DOHH2 (cell line): ENCODE data around the gene SP8.

ENCODE experiments used
- H3F3A ChIP-seq: fragments of 200-600 bp; sonication (generic), shearing (Covaris generic); 2 replicates; pipeline ENCODE4 v1.6.0; 2016; ENCODE audit warnings: antibody characterized with exemption, mild to moderate bottlenecking; ENCODE audit not compliant: control insufficient read depth, insufficient read depth
- H3K27ac ChIP-seq: fragments of 200-600 bp; sonication (generic); 2 replicates; pipeline ENCODE4 v1.5.1; 2014; ENCODE audit warnings: low read depth, mild to moderate bottlenecking, low read length, moderate library complexity
- H3K27me3 ChIP-seq: fragments of 200-600 bp; sonication (generic); 2 replicates; pipeline ENCODE4 v1.6.1; 2014; ENCODE audit warnings: mild to moderate bottlenecking, low read length, mixed read lengths; ENCODE audit not compliant: control insufficient read depth
- H3K36me3 ChIP-seq: fragments of 200-600 bp; sonication (generic); 2 replicates; pipeline ENCODE4 v1.6.1; 2014; ENCODE audit warnings: mild to moderate bottlenecking, low read length, moderate library complexity, mixed read lengths; ENCODE audit not compliant: control insufficient read depth
- H3K4me1 ChIP-seq: fragments of 200-600 bp; sonication (generic); 2 replicates; pipeline ENCODE4 v1.6.1; 2014; ENCODE audit warnings: mild to moderate bottlenecking, low read length, mixed read lengths; ENCODE audit not compliant: control insufficient read depth
- H3K4me2 ChIP-seq: fragments of 200-600 bp; sonication (generic); 2 replicates; pipeline ENCODE4 v1.6.0; 2014; ENCODE audit warnings: mild to moderate bottlenecking, low read length, moderate library complexity
- H3K4me3 ChIP-seq: fragments of 200-600 bp; sonication (generic); 2 replicates; pipeline ENCODE4 v1.5.1; 2014; ENCODE audit warnings: mild to moderate bottlenecking, low read length, mixed read lengths
- H3K79me2 ChIP-seq: fragments of 200-600 bp; sonication (generic); 2 replicates; pipeline ENCODE4 v1.6.1; 2014; ENCODE audit warnings: mild to moderate bottlenecking, low read length, mixed read lengths; ENCODE audit not compliant: control insufficient read depth
- H3K9me2 ChIP-seq: fragments of 200-600 bp; sonication (generic); replicated peaks from 2 replicates; pipeline ENCODE4 v1.6.1; 2014; ENCODE audit warnings: mild to moderate bottlenecking, low read length, mixed read lengths; ENCODE audit not compliant: control insufficient read depth
- H3K9me3 ChIP-seq: fragments of 200-600 bp; sonication (generic); 2 replicates; pipeline ENCODE4 v1.6.1; 2014; ENCODE audit warnings: antibody characterized with exemption, low read length, mixed read lengths; ENCODE audit not compliant: control insufficient read depth, insufficient read depth
- H4K20me1 ChIP-seq: fragments of 200-600 bp; sonication (generic); 2 replicates; pipeline ENCODE4 v1.6.0; 2014; ENCODE audit warnings: low read depth, mild to moderate bottlenecking, antibody characterized with exemption, low read length, moderate library complexity; ENCODE audit not compliant: control insufficient read depth, insufficient read depth
- CTCF ChIP-seq: fragments of 200-600 bp; sonication (generic); IDR thresholded peaks from one replicate; pipeline ENCODE4 v1.5.1; 2014; ENCODE audit warnings: antibody characterized with exemption, mild to moderate bottlenecking, low read depth, low read length; ENCODE audit not compliant: poor library complexity, severe bottlenecking
- EZH2phosphoT487 ChIP-seq: fragments of 200-600 bp; sonication (generic); IDR thresholded peaks from 2 replicates; pipeline ENCODE4 v1.6.1; 2017; ENCODE audit warnings: borderline replicate concordance, mild to moderate bottlenecking, antibody characterized with exemption, low read length, moderate library complexity, mixed read lengths

SP8 gene

GRCh38 chr7:20777377-20778062, 9.2 kb downstream of the SP8 start:
- Histone ChIP-seq H3K79me2 (no peaks in the 10 kb centered on the region), H4K20me1 (no peaks in the 10 kb centered on the region), H3K27ac (no peak overlapping the region), H3K4me1 (no peaks in the 10 kb centered on the region), H3K4me3 (no peak overlapping the region), H3K9me2 (no peaks in the 10 kb centered on the region), H3F3A (no peaks in the 10 kb centered on the region), H3K36me3 (no peaks in the 10 kb centered on the region), H3K4me2 (no peak overlapping the region), H3K27me3 (no peaks in the 10 kb centered on the region), H3K9me3 (peaks cover 13% of the 10 kb centered on the region; the same call in 1 of the 2 replicates)
- TF ChIP-seq CTCF, result no peak
- TF ChIP-seq EZH2phosphoT487, result no peak

- Histone ChIP-seq H3K4me1 (no peaks in the 10 kb centered on the region), H3K9me3 (peaks cover 13% of the 10 kb centered on the region; the same call in 1 of the 2 replicates), H3K9me2 (no peaks in the 10 kb centered on the region), H3K27ac (no peak overlapping the region), H3K36me3 (no peaks in the 10 kb centered on the region), H3K27me3 (no peaks in the 10 kb centered on the region), H3F3A (no peaks in the 10 kb centered on the region), H3K4me3 (no peak overlapping the region), H4K20me1 (no peaks in the 10 kb centered on the region), H3K4me2 (no peak overlapping the region), H3K79me2 (no peaks in the 10 kb centered on the region)
- TF ChIP-seq EZH2phosphoT487 (no peak), CTCF (no peak)
Observed at GRCh38 chr7:20776942-20777341, 9.7 kb downstream of the SP8 start.

GRCh38 chr7:20776214-20776911, 10.3 kb downstream of the SP8 start:
- Histone ChIP-seq H3K27ac (no peak overlapping the region), H3K9me2 (no peaks in the 10 kb centered on the region), H3K4me3 (no peak overlapping the region), H3K79me2 (no peaks in the 10 kb centered on the region), H3K4me2 (no peak overlapping the region), H3K4me1 (no peaks in the 10 kb centered on the region), H4K20me1 (no peaks in the 10 kb centered on the region), H3F3A (no peaks in the 10 kb centered on the region), H3K9me3 (peaks cover 13% of the 10 kb centered on the region; the same call in 1 of the 2 replicates), H3K36me3 (no peaks in the 10 kb centered on the region), H3K27me3 (no peaks in the 10 kb centered on the region)
- TF ChIP-seq EZH2phosphoT487 (no peak), CTCF (no peak)
